M059J (cell line): Measurements from ENCODE around the gene SERPINF2. TPM values are rescaled to one million over a fixed set of nuclear protein-coding genes. Genes with fewer than 3 reads are reported as not detected.
"Not testable (repeated sequence)": the region's sequence is repeated elsewhere in the genome, so short reads cannot be mapped to it uniquely, and the experiment has no call there.

Source experiments
- DNase-seq: peaks from one replicate; pipeline ENCODE4 v3.0.0-alpha.2; 2012; ENCODE audit warnings: low read depth
- total RNA-seq: library from RNA; depleted of rRNA; stranded (reverse); fragments of >200 nt; shearing (Covaris generic); gene quantifications from 2 replicates; pipeline ENCODE4 v1.2.3, GENCODE V29; 2014

The SERPINF2 gene
- total RNA-seq, 1 experiment from 2014 or later = 0.05 TPM

GRCh38 chr17:1762901-1763898 lies 20.5 kb downstream of the SERPINF2 start:
- DNase-seq = no peak

DNA sequence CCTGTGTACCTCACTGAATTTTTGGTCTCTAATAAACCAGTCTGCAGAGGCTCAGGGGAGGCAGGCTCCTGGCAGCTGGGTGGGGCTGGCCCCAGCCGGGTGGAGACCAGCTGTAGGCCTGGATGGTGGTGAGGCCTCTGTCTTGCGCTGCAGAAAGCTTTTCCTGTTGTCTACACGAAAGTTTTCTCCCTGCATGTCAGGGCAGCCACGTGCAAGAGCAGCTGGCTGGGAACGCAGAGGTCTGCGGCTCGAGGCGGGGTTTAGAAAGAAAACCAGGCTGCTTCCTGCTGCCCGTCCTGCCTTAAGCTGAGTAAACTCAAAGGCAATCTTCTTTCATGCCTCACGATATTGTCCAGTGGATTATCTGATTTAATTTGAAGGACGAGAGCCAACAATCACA lies 21.6 kb downstream of the SERPINF2 start:
- no peak for DNase-seq

- DNase-seq = not testable (repeated sequence)
Measured at GRCh38 chr17:1764705-1765104, 22.0 kb downstream of the SERPINF2 start.

- DNase-seq = no peak
Measured at GRCh38 chr17:1765576-1765975, 22.9 kb downstream of the SERPINF2 start.

- no peak for DNase-seq
Measured at GRCh38 chr17:1766382-1767135, 23.9 kb downstream of the SERPINF2 start.

DNA sequence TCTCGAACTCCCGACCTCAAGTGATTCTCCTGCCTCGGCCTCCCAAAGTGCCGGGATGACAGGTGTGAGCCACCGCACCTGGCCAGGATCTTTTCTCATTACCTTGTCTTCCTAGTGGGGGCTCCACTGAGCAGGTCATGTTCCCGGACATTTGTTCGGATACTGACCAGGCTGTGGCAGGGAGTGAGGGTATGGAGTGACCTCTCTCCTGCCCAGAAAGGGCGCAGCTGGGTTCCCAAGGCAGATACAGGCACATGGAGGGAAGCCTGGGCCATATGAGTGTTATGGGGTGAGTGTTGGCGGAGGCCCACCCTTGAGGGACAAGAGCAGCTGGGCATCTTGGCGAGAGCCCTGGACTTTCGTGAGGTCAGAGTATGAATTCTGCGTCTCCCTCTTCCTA lies 24.7 kb downstream of the SERPINF2 start:
- no peak for DNase-seq

DNA sequence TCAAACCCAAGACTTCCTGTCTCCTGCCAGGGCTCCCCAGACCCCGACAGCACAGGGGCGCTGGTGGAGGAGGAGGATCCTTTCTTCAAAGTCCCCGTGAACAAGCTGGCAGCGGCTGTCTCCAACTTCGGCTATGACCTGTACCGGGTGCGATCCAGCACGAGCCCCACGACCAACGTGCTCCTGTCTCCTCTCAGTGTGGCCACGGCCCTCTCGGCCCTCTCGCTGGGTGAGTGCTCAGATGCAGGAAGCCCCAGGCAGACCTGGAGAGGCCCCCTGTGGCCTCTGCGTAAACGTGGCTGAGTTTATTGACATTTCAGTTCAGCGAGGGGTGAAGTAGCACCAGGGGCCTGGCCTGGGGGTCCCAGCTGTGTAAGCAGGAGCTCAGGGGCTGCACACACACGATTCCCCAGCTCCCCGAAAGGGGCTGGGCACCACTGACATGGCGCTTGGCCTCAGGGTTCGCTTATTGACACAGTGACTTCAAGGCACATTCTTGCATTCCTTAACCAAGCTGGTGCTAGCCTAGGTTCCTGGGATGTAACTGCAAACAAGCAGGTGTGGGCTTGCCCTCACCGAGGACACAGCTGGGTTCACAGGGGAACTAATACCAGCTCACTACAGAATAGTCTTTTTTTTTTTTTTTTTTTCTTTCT lies 27.3 kb downstream of the SERPINF2 start:
- DNase-seq = no peak

- peak; percentile 55 for DNase-seq
Measured at GRCh38 chr17:1773000-1773695, 30.5 kb downstream of the SERPINF2 start.

DNA sequence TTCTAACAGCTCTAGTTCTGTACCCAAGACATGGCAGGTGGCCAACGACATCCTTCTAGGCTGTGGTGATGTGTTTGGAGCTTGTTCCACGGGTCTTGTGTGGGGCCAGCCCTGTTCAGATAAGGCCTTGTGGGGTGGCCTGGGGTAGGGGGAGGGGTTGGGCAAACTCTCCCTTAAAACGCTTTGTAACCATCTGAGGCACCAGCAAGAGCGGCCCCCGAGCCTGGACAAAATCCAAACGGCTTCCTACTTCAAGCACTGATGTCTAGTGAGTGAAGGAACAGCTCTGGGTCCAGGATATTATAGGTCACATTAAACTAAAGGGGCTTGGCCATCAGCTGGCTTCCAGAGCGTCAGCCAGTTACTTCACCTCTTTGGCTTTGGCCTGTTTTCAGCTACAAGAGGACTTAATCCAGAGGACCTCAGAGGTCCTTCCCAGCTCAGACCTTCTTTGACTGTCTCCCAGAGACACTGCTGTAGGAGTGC lies 31.1 kb downstream of the SERPINF2 start:
- no peak for DNase-seq

- DNase-seq = no peak
Measured at GRCh38 chr17:1774390-1775176, 31.9 kb downstream of the SERPINF2 start.

GRCh38 chr17:1776328-1776727 lies 33.7 kb downstream of the SERPINF2 start:
- no peak for DNase-seq

DNA sequence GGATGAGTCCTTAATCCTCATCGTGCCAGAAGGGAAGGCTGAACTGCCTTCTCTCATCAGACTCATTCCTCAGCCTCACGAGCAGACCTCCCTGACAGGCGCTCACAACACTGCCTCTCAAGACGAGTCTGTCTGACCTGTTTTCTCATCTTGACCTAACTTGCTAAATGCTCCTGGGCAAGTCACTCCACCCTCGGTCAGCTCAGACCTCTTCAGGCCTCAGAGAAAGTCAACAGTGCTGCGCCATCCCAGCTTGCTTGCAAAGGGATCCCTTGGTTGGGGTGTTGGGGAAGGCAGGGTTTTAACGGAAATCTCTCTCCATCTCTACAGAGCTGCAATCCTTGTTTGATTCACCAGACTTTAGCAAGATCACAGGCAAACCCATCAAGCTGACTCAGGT lies 34.2 kb downstream of the SERPINF2 start:
- DNase-seq = no peak

- peak; percentile 95 for DNase-seq
Measured at GRCh38 chr17:1779571-1780131, 37.0 kb downstream of the SERPINF2 start.

GRCh38 chr17:1782171-1782567 lies 39.5 kb downstream of the SERPINF2 start:
- DNase-seq = no peak

DNA sequence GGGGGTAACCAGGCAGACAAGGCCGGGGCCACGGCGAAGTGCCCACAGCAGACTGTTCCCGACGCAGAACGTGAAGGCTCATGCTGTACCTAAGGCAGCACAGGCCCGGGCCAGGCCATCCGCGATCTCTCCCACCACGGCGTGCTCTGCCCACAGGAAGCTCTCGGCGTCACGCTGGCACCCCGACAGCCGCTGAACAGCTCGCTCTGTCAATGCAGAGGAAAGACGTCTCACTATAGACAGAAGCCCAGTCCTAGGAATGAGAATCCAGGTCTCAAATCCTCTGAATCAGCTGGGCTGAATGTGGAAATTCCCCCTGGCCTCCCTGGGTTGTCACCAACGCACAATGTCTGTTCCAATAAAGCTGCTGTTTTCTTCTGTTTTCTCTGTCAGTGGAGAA lies 40.6 kb downstream of the SERPINF2 start:
- DNase-seq = no peak

- DNase-seq = peak; percentile 36
Measured at GRCh38 chr17:1783834-1784611, 41.4 kb downstream of the SERPINF2 start.

DNA sequence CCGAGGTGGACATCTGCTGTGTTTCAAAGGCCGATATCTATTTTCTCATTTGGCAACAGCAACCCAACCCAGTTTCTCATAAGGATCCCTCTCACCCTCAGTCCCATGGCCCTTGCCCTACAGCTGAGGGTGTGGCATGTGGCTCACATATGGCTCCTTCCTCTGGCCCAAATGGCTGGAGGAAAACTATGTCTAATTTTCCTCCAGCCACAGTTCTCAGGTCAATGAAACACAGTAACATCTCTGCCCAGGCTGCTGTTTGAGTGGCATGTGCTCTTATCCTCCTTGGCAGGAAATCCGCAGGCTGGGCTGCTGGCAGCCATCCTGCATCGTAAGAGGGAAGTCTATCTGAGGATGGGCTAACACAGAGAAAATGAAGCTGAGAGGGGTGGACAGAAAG lies 43.3 kb downstream of the SERPINF2 start:
- no peak for DNase-seq

GRCh38 chr17:1786708-1787107 lies 44.0 kb downstream of the SERPINF2 start:
- DNase-seq = no peak

DNA sequence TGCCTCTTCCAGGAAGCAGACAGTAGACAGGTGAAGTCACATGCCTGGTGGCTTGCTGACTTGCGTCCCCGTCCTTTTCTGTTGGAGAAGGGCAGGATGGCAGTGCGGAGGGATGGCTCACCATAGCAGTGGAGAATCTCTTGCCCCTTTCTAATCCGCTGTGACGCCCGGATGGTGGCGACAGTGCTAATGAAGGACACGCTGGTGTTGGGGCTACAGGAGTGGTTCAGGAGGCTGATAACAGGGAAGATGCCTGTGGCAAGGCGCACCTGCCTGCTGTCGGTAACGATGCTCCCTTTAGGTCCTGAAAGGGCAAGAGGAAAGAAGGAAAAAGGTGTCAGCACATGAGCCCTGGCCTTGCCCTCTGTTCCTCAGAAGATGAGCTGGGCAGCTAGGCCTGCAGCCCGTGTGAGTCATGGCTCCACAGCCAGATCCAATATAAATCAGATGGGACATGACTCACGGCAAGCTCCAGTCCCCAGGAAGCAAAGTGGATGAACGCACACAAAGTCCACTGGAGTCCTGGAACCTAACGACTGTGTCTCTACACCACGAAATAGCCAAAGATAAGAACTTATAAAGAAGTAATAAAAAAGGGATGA lies 44.7 kb downstream of the SERPINF2 start:
- peak; percentile 94 for DNase-seq
